NAMALWA (cell line): Measurements from ENCODE around the gene TSN.
"Not testable (repeated sequence)": the region's sequence is repeated elsewhere in the genome, so short reads cannot be mapped to it uniquely, and the experiment has no call there.

Experiments used
- DNase-seq: peaks from one replicate; pipeline ENCODE4 v3.0.0-alpha.2; 2015; ENCODE audit warnings: low spot score

The TSN gene

GRCh38 chr2:121755237-121756111 lies at the start of gene TSN:
TSS of gene TSN (plus strand) at chr2:121755651. CDS start at chr2:121755780, 129 bp downstream.
- DNase-seq: peak; percentile 98

- DNase-seq: no peak
These were observed 49.5 kb upstream of the TSN start for GRCh38 chr2:121705958-121706357.

- DNase-seq: no peak
These were observed 48.0 kb upstream of the TSN start for GRCh38 chr2:121707344-121707919.

GRCh38 chr2:121707920-121708361 lies 47.5 kb upstream of the TSN start:
- DNase-seq: no peak

GRCh38 chr2:121709776-121710469 lies 45.5 kb upstream of the TSN start:
- DNase-seq: no peak

- no peak for DNase-seq
These were observed 44.8 kb upstream of the TSN start for GRCh38 chr2:121710470-121711170.

- DNase-seq: not testable (repeated sequence)
These were observed 44.0 kb upstream of the TSN start for GRCh38 chr2:121711481-121711880.

- no peak for DNase-seq
These were observed 39.3 kb upstream of the TSN start for GRCh38 chr2:121716126-121716525.

- no peak for DNase-seq
These were observed 37.9 kb upstream of the TSN start for GRCh38 chr2:121717529-121717928.

- no peak for DNase-seq
These were observed 33.5 kb upstream of the TSN start for GRCh38 chr2:121721926-121722325.

GRCh38 chr2:121722479-121722878 lies 33.0 kb upstream of the TSN start:
- DNase-seq: no peak

GRCh38 chr2:121723316-121723715 lies 32.1 kb upstream of the TSN start:
- no peak for DNase-seq

GRCh38 chr2:121727332-121727731 lies 28.1 kb upstream of the TSN start:
- DNase-seq: no peak

- no peak for DNase-seq
These were observed 27.5 kb upstream of the TSN start for GRCh38 chr2:121727950-121728349.

GRCh38 chr2:121731366-121731765 lies 24.1 kb upstream of the TSN start:
- no peak for DNase-seq

GRCh38 chr2:121734544-121734943 lies 20.9 kb upstream of the TSN start:
- DNase-seq: not testable (repeated sequence)

GRCh38 chr2:121735518-121736074 lies 19.9 kb upstream of the TSN start:
- DNase-seq: peak; percentile 52

GRCh38 chr2:121736140-121736461 lies 19.4 kb upstream of the TSN start:
- no peak for DNase-seq

GRCh38 chr2:121736462-121737336 lies 18.8 kb upstream of the TSN start, which contains the start of gene NIFK:
TSS of gene NIFK (minus strand) at chr2:121736875. CDS start at chr2:121736850, 25 bp downstream.
- DNase-seq: peak; percentile 98

GRCh38 chr2:121740973-121741372 lies 14.5 kb upstream of the TSN start:
- no peak for DNase-seq

- DNase-seq: no peak
These were observed 14.0 kb upstream of the TSN start for GRCh38 chr2:121741450-121741849.
